ENCODE data around the gene ABLIM1. TPM values are rescaled to one million over a fixed set of nuclear protein-coding genes. Genes with fewer than 3 reads are reported as not detected.

Gene ABLIM1
- total and polyA plus RNA-seq, 2 of the 13 experiments (the other 11 are each of a cell fraction or from before 2014, with no cell fraction given): 59.4 to 92.7 TPM

- no peak for TF ChIP-seq NCOR1 (IDR thresholded peaks at IDR 0.05; ENCODE audit: borderline replicate concordance, low read length)
- TF ChIP-seq YEATS2 (CRISPR knock-in tag; IDR thresholded peaks at IDR 0.05; ENCODE audit: borderline replicate concordance): no peak
- TF ChIP-seq HMG20B (CRISPR knock-in tag; conservative IDR thresholded peaks at IDR 0.05): no peak
- no peak for TF ChIP-seq ESRRA (CRISPR knock-in tag; IDR thresholded peaks at IDR 0.05; ENCODE audit: low read depth)
- no peak for TF ChIP-seq TGIF2 (CRISPR knock-in tag; IDR thresholded peaks at IDR 0.05)
- no peak for TF ChIP-seq IKZF1 (IDR thresholded peaks at IDR 0.05)
- TF ChIP-seq SOX6 (IDR thresholded peaks at IDR 0.05): no peak
- peak; percentile 81 for TF ChIP-seq SOX6 (CRISPR knock-in tag; IDR thresholded peaks at IDR 0.05)
- no peak for TF ChIP-seq SOX13 (IDR thresholded peaks at IDR 0.05)
- TF ChIP-seq SOX13 (CRISPR knock-in tag; conservative IDR thresholded peaks at IDR 0.05 in 1 of 2, IDR thresholded peaks at IDR 0.05 in 1 of 2): peak in 1 of 2 experiments; percentile 47; a peak in 2 of 4 replicates
- TF ChIP-seq HOXD1 (CRISPR knock-in tag; IDR thresholded peaks at IDR 0.05): no peak
- no peak for TF ChIP-seq MIER3 (CRISPR knock-in tag; IDR thresholded peaks at IDR 0.05; ENCODE audit: borderline replicate concordance)
- no peak for TF ChIP-seq ELK4 (CRISPR knock-in tag; IDR thresholded peaks at IDR 0.05; ENCODE audit: borderline replicate concordance)
- TF ChIP-seq ARID5B (CRISPR knock-in tag; IDR thresholded peaks at IDR 0.05): peak; percentile 66
- no peak for TF ChIP-seq ZNF607 (CRISPR knock-in tag; IDR thresholded peaks at IDR 0.05; ENCODE audit: borderline replicate concordance)
- no peak for TF ChIP-seq E2F5 (CRISPR knock-in tag; conservative IDR thresholded peaks at IDR 0.05)
- no peak for TF ChIP-seq ZMAT3 (CRISPR knock-in tag; conservative IDR thresholded peaks at IDR 0.05)
- TF ChIP-seq HNF4A (CRISPR knock-in tag; IDR thresholded peaks at IDR 0.05): peak; percentile 73
- TF ChIP-seq POGZ (CRISPR knock-in tag; IDR thresholded peaks at IDR 0.05): 0 out of 2 replicates have a peak, but pooled peaks have one; percentile 27
- TF ChIP-seq HOXA9 (CRISPR knock-in tag; IDR thresholded peaks at IDR 0.05; ENCODE audit: borderline replicate concordance): no peak
- TF ChIP-seq ZNF567 (CRISPR knock-in tag; IDR thresholded peaks at IDR 0.05; ENCODE audit: borderline replicate concordance): no peak
- 0 out of 2 replicates have a peak, but pooled peaks have one; percentile 51 for TF ChIP-seq ZNF816 (CRISPR knock-in tag; IDR thresholded peaks at IDR 0.05; ENCODE audit: borderline replicate concordance)
- no peak for TF ChIP-seq PAX8 (CRISPR knock-in tag; IDR thresholded peaks at IDR 0.05; ENCODE audit: borderline replicate concordance)
These were observed 101.6 kb downstream of the ABLIM1 start (continued) for GRCh38 chr10:114556236-114557122.

Data from HepG2 (cell line).